ENCODE measurements around the gene PRDM7. TPM values are rescaled to one million over a fixed set of nuclear protein-coding genes. Genes with fewer than 3 reads are reported as not detected.
"Not testable (repeated sequence)": the region's sequence is repeated elsewhere in the genome, so short reads cannot be mapped to it uniquely, and the experiment has no call there.

PRDM7 gene
- total and polyA plus RNA-seq, 4 donors = not detected

DNA sequence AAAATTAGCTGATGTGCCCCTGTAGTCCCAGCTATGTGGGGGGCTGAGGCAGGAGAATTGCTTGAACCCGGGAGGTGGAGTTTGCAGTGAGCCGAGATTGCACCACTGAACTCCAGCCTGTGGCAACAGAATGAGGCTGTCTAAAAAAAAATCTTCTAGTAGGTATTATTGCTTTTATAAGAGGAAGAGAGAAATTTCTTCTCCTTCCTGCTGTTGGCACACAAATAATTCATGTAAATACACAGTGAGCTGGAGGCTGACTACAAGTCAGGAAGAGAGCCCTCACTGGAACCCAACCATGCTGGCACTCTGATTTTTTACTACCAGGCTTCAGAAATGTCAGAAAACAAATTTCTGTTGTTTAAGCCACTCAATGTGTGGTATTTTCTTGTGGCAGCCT, 6.7 kb downstream of the PRDM7 start:
- Histone ChIP-seq H3K36me3 (ENCODE audit: control insufficient read depth in 4 of 4, insufficient read depth in 4 of 4, low read length in 4 of 4) (no peaks in the 10 kb centered on the region), H3K27me3 (ENCODE audit: control insufficient read depth in 3 of 3, insufficient read depth in 3 of 3, low read length in 2 of 3) (no peaks in the 10 kb centered on the region), H3K9ac (ENCODE audit: insufficient read depth in 1 of 2, low read length in 2 of 2) (no peak overlapping the region), H3K9me3 (ENCODE audit: control insufficient read depth in 4 of 4, insufficient read depth in 3 of 4, low read length in 3 of 4) (no peaks in the 10 kb centered on the region), H3K27ac (ENCODE audit: low read depth in 1 of 2, low read length in 1 of 2) (no peak overlapping the region), H3K4me3 (no peak overlapping the region), H3K4me1 (ENCODE audit: control insufficient read depth in 5 of 5, insufficient read depth in 5 of 5, low read length in 5 of 5) (no peaks in the 10 kb centered on the region)
- DNase-seq (no peak), ATAC-seq (ENCODE audit: insufficient read depth, low FRiP score) (no peak)
- 13 to 29% methylated on average over 2 of the region's 2 CpGs for WGBS, 2 donors
- TF ChIP-seq, protein P1, sequence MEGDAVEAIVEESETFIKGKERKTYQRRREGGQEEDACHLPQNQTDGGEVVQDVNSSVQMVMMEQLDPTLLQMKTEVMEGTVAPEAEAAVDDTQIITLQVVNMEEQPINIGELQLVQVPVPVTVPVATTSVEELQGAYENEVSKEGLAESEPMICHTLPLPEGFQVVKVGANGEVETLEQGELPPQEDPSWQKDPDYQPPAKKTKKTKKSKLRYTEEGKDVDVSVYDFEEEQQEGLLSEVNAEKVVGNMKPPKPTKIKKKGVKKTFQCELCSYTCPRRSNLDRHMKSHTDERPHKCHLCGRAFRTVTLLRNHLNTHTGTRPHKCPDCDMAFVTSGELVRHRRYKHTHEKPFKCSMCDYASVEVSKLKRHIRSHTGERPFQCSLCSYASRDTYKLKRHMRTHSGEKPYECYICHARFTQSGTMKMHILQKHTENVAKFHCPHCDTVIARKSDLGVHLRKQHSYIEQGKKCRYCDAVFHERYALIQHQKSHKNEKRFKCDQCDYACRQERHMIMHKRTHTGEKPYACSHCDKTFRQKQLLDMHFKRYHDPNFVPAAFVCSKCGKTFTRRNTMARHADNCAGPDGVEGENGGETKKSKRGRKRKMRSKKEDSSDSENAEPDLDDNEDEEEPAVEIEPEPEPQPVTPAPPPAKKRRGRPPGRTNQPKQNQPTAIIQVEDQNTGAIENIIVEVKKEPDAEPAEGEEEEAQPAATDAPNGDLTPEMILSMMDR (IDR thresholded peaks at IDR 0.05; ENCODE audit: control extremely low read depth, extremely low read depth) = no peak

DNA sequence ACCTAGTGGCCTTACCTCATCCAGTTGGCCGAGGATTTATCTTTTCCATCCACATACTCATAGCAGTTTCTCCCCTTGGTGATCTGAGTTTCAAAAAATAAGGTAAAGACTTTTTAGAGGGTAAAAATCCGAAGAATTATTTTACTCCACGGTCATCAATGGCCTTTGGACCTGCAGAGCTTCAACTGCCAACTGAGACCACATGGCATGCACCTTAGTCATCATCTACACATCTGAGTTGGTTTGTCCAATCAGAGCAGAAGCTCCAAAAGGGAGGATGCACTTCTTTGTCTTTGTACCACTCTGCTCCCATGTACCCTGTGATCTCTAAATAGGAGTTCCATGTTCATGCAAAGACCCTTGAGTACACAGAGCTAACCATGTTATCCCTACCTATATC, 15.7 kb downstream of the PRDM7 start:
- H3K27me3 ChIP-seq (ENCODE audit: control insufficient read depth in 3 of 3, insufficient read depth in 3 of 3, low read length in 2 of 3) = no peaks in the 10 kb centered on the region
- WGBS, 2 donors = 65 to 75% methylated on average over 3 of the region's 3 CpGs
- no peak for ATAC-seq (ENCODE audit: insufficient read depth, low FRiP score)
- H3K4me1 ChIP-seq (ENCODE audit: control insufficient read depth in 5 of 5, insufficient read depth in 5 of 5, low read length in 5 of 5) = no peaks in the 10 kb centered on the region
- no peak overlapping the region for H3K9ac ChIP-seq (ENCODE audit: insufficient read depth in 1 of 2, low read length in 2 of 2)
- no peaks in the 10 kb centered on the region for H3K9me3 ChIP-seq (ENCODE audit: control insufficient read depth in 4 of 4, insufficient read depth in 3 of 4, low read length in 3 of 4)
- no peak overlapping the region for H3K27ac ChIP-seq (ENCODE audit: low read depth in 1 of 2, low read length in 1 of 2)
- H3K36me3 ChIP-seq (ENCODE audit: control insufficient read depth in 4 of 4, insufficient read depth in 4 of 4, low read length in 4 of 4) = no peaks in the 10 kb centered on the region
- H3K4me3 ChIP-seq = no peak overlapping the region
- no peak for DNase-seq
- TF ChIP-seq, protein P1 (IDR thresholded peaks at IDR 0.05; ENCODE audit: control extremely low read depth, extremely low read depth) = no peak

DNA sequence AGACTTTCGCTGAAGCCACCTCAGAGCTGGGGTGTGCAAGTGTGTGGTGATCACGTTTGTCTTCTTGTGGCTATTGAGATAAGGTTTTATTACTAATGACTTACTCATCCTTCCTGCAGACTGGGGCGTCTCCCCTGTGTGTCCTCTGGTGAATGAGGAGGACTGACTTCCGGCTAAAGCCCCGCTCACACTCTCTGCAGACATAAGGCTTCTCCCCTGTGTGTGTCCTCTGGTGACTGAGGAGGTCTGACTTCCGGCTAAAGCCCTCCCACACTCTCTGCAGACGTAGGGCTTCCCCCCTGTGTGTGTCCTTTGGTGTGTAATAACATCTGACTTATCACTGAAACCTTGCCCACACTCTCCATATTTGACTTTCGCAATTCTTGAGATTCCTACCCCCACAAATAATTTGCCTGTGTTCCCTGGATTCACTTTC, 19.4 kb downstream of the PRDM7 start:
- WGBS, 2 donors = 51 to 62% methylated on average over 8 of the region's 8 CpGs
- Histone ChIP-seq H3K27ac (ENCODE audit: low read depth in 1 of 2, low read length in 1 of 2) (no peak overlapping the region), H3K9ac (ENCODE audit: insufficient read depth in 1 of 2, low read length in 2 of 2) (no peak overlapping the region), H3K27me3 (ENCODE audit: control insufficient read depth in 3 of 3, insufficient read depth in 3 of 3, low read length in 2 of 3) (no peaks in the 10 kb centered on the region), H3K36me3 (ENCODE audit: control insufficient read depth in 4 of 4, insufficient read depth in 4 of 4, low read length in 4 of 4) (no peaks in the 10 kb centered on the region), H3K4me3 (no peak overlapping the region), H3K9me3 (ENCODE audit: control insufficient read depth in 4 of 4, insufficient read depth in 3 of 4, low read length in 3 of 4) (peaks cover 0 to 12% (median 5%) of the 10 kb centered on the region in 4 donors), H3K4me1 (ENCODE audit: control insufficient read depth in 5 of 5, insufficient read depth in 5 of 5, low read length in 5 of 5) (no peaks in the 10 kb centered on the region)
- DNase-seq (no peak), ATAC-seq (ENCODE audit: insufficient read depth, low FRiP score) (no peak)
- TF ChIP-seq, protein P1 (IDR thresholded peaks at IDR 0.05; ENCODE audit: control extremely low read depth, extremely low read depth) = no peak

DNA sequence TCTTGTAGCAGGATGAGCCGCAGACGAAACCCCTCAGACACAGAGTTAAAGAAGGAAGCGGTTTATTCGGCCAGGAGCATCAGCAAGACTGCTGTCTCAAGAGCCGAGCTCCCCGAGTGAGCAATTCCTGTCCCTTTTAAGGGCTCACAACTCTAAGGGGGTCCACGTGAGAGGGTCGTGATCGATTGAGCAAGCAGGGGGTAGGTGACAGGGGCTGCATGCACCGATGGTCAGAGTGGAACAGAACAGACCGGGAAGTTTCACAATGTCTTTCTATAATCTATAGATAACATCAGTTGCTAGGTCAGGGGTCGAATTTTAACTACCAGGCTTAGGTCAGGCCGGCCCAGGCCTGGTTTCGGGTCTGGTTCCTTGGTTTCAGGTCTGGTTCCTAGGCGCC, 20.6 kb downstream of the PRDM7 start:
- not testable (repeated sequence) for DNase-seq; H3K9ac ChIP-seq (ENCODE audit: insufficient read depth in 1 of 2, low read length in 2 of 2); ATAC-seq (ENCODE audit: insufficient read depth, low FRiP score); H3K36me3 ChIP-seq (ENCODE audit: control insufficient read depth in 4 of 4, insufficient read depth in 4 of 4, low read length in 4 of 4); H3K4me1 ChIP-seq (ENCODE audit: control insufficient read depth in 5 of 5, insufficient read depth in 5 of 5, low read length in 5 of 5); H3K27me3 ChIP-seq (ENCODE audit: control insufficient read depth in 3 of 3, insufficient read depth in 3 of 3, low read length in 2 of 3); H3K4me3 ChIP-seq; H3K27ac ChIP-seq (ENCODE audit: low read depth in 1 of 2, low read length in 1 of 2)
- H3K9me3 ChIP-seq (ENCODE audit: control insufficient read depth in 4 of 4, insufficient read depth in 3 of 4, low read length in 3 of 4) = peaks cover 0 to 12% (median 5%) of the 10 kb centered on the region in 4 donors
- 85 to 88% methylated on average over 15 of the region's 15 CpGs for WGBS, 2 donors
